GM04504 (cell line): ENCODE results near the gene SLC25A53.
"Not testable (repeated sequence)": the region's sequence is repeated elsewhere in the genome, so short reads cannot be mapped to it uniquely, and the experiment has no call there.

Source experiments
- DNase-seq: peaks from one replicate; pipeline ENCODE4 v3.0.0-alpha.2; 2012; ENCODE audit warnings: low read depth

Gene SLC25A53

GRCh38 chrX:104075778-104076445 is 80.9 kb downstream of the SLC25A53 start, which contains the start of gene TMSB15C:
Gene TMSB15C, minus strand, starts transcription at chrX:104076236.
- DNase-seq, result not testable (repeated sequence)

GRCh38 chrX:104062636-104063035 is 94.2 kb downstream of the SLC25A53 start:
- not testable (repeated sequence) for DNase-seq

GRCh38 chrX:104054956-104055355 is 101.9 kb downstream of the SLC25A53 start:
- not testable (repeated sequence) for DNase-seq
